Measurements from ENCODE around the gene CREG2.

GRCh38 chr2:101400048-101400447 is 12.7 kb upstream of the CREG2 start:
- TF ChIP-seq POLR2A (IDR thresholded peaks at IDR 0.05) (no peak), CTCF (IDR thresholded peaks at IDR 0.05) (no peak), POLR2AphosphoS5 (IDR thresholded peaks at IDR 0.05) (no peak)
